A549 (cell line): ENCODE measurements around the gene ALDH1B1.

Experiments
- ATOH8 ChIP-seq: fragments of 250-450 bp; sonication (Bioruptor Pico); IDR thresholded peaks from 2 replicates; pipeline ENCODE4 v1.5.0; 2020; ENCODE audit warnings: low read depth, mild to moderate bottlenecking, moderate library complexity
- CTCF ChIP-seq: fragments of >200 bp; sonication (Bioruptor Twin); formaldehyde crosslinking; IDR thresholded peaks from 3 replicates; pipeline ENCODE4 v1.5.1; 2016
- HOXA7 ChIP-seq: fragments of 250-450 bp; sonication (Bioruptor Pico); IDR thresholded peaks from 2 replicates; pipeline ENCODE4 v1.5.0; 2020; ENCODE audit warnings: mild to moderate bottlenecking, moderate library complexity
- TF ChIP-seq, protein P1 (sequence below): fragments of 150-350 bp; IDR thresholded peaks from 2 replicates; pipeline ENCODE4 v1.6.1; 2014; ENCODE audit warnings: low read depth, mild to moderate bottlenecking, low read length

- TF ChIP-seq, protein P1, sequence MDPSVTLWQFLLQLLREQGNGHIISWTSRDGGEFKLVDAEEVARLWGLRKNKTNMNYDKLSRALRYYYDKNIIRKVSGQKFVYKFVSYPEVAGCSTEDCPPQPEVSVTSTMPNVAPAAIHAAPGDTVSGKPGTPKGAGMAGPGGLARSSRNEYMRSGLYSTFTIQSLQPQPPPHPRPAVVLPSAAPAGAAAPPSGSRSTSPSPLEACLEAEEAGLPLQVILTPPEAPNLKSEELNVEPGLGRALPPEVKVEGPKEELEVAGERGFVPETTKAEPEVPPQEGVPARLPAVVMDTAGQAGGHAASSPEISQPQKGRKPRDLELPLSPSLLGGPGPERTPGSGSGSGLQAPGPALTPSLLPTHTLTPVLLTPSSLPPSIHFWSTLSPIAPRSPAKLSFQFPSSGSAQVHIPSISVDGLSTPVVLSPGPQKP: no peak
- TF ChIP-seq CTCF (no peak), ATOH8 (CRISPR knock-in tag) (no peak), HOXA7 (CRISPR knock-in tag) (no peak)
Observed at GRCh38 chr9:38389313-38389712, 3.2 kb upstream of the ALDH1B1 start.
